ENCODE measurements around the gene INPP5B. TPM values are rescaled to one million over a fixed set of nuclear protein-coding genes. Genes with fewer than 3 reads are reported as not detected.

The INPP5B gene
- total and polyA plus RNA-seq, 2 donors (not counting 1 experiment from before 2014, with no cell fraction given): 23.6 to 55.0 TPM

DNA sequence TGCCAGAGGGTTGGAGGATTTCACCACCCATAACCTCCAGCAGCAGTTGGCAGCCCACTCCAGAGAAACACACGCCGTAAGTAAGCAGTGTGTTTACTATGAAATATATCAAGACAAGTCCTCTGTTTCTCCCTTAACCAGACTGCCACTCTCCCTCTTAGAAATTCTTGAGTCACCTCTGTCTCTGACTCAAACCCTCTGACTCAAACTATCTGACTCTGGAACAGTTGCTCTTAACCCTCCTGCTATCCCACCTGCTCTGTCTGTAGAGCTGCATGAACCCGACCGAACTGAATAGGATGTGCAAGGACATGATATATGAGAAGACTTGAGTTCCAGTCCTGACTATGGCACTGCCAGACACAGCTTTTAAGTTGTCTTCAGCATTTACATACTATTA is 14.1 kb downstream of the INPP5B start:
- H3K79me2 ChIP-seq (ENCODE audit: control insufficient read depth, insufficient read depth, low read length): peaks cover 2% of the 10 kb centered on the region
- no peak overlapping the region for H2AFZ ChIP-seq (ENCODE audit: low read length)
- TF ChIP-seq EZH2 (IDR thresholded peaks at IDR 0.05; ENCODE audit: low read length, missing control alignments): no peak
- TF ChIP-seq, protein P1, sequence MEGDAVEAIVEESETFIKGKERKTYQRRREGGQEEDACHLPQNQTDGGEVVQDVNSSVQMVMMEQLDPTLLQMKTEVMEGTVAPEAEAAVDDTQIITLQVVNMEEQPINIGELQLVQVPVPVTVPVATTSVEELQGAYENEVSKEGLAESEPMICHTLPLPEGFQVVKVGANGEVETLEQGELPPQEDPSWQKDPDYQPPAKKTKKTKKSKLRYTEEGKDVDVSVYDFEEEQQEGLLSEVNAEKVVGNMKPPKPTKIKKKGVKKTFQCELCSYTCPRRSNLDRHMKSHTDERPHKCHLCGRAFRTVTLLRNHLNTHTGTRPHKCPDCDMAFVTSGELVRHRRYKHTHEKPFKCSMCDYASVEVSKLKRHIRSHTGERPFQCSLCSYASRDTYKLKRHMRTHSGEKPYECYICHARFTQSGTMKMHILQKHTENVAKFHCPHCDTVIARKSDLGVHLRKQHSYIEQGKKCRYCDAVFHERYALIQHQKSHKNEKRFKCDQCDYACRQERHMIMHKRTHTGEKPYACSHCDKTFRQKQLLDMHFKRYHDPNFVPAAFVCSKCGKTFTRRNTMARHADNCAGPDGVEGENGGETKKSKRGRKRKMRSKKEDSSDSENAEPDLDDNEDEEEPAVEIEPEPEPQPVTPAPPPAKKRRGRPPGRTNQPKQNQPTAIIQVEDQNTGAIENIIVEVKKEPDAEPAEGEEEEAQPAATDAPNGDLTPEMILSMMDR (conservative IDR thresholded peaks at IDR 0.05 in 1 of 2, IDR thresholded peaks at IDR 0.05 in 1 of 2; ENCODE audit: low read depth in 1 of 2, low read length in 2 of 2): no peak
- no peaks in the 10 kb centered on the region for H3K36me3 ChIP-seq (ENCODE audit: control insufficient read depth, insufficient read depth, low read length)
- no peaks in the 10 kb centered on the region for H3K9me3 ChIP-seq (ENCODE audit: control insufficient read depth, insufficient read depth, low read depth, low read length)
- H3K4me3 ChIP-seq (replicated peaks in 1 of 4; ENCODE audit: control extremely low read depth in 1 of 4, insufficient read depth in 1 of 4, low read depth in 3 of 4, low read length in 4 of 4): no peak overlapping the region
- peaks cover 8% of the 10 kb centered on the region for H3K4me1 ChIP-seq (ENCODE audit: control insufficient read depth, extremely low read depth, insufficient read depth, low read length)
- H4K20me1 ChIP-seq (ENCODE audit: control insufficient read depth, extremely low read depth, insufficient read depth, low read length): no peaks in the 10 kb centered on the region
- H3K9ac ChIP-seq (ENCODE audit: insufficient read depth, low read length): no peak overlapping the region
- no peak overlapping the region for H3K4me2 ChIP-seq (ENCODE audit: extremely low read depth, insufficient read depth, low read length)
- H3K27ac ChIP-seq (ENCODE audit: insufficient read depth, low read length): no peak overlapping the region
- peak; percentile 59 to 77 for DNase-seq (ENCODE audit: low read depth in 2 of 2)
- H3K27me3 ChIP-seq (ENCODE audit: control insufficient read depth, insufficient read depth, low read length): no peaks in the 10 kb centered on the region

DNA sequence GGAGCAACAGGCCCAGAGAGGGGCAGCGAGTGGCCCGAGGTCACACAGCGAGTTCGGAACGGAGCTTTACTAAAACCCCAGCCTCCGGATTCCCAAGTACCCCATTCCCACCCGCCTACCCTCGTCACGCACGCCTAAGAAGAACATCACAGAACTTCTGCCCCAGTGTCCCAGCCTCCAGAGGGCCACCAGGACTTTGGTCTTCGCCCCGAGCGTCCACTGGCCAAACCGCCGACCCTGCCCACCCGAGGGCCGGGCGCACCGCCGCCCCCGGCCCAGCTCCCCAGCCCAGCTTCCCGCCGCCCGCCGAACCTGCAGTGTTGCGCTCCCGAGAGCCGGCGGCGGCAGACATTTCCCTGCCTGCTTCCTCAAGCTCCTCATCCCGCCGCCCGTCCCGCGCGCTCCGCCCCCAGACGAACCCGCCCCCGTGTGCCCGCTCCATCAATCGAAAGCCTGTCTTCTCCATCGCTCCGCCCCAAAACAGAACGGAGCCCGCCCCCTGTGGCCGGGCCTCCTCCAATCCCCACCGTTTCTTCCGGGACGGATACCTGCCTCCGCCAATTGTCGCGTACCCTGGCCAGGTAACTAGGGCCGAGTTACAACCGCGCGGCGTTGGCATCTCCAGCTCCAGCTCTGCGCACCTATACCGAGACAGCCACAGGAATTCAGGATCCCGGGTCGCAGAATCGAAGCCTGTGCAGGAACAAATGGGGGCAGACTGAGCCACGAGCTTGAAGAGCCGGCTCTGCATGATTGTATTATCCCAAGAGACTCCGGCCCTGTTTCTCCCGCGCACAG is 15.3 kb downstream of the INPP5B start:
- Histone ChIP-seq H3K27ac (ENCODE audit: insufficient read depth, low read length) (peak overlapping the region; percentile 38), H3K4me2 (ENCODE audit: extremely low read depth, insufficient read depth, low read length) (peak overlapping the region; percentile 92)

DNA sequence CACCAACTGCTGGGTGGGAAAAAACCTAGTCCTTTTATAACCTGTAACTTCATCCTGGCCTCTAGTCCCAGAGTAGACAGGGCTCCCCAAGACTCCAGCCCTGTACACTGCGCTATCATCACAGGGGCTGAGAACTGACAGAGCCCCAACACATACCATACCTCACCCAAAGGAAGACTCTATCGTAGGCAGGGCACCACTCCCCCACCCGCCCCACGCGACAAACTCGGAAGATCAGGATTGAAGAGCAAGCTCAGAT is 15.8 kb downstream of the INPP5B start:
- no peak for DNase-seq (ENCODE audit: low read depth in 2 of 2)
- H3K27ac ChIP-seq (ENCODE audit: insufficient read depth, low read length): no peak overlapping the region
- H3K9me3 ChIP-seq (ENCODE audit: control insufficient read depth, insufficient read depth, low read depth, low read length): no peaks in the 10 kb centered on the region
- H3K4me2 ChIP-seq (ENCODE audit: extremely low read depth, insufficient read depth, low read length): peak overlapping the region; percentile 53
- TF ChIP-seq, protein P1 (conservative IDR thresholded peaks at IDR 0.05 in 1 of 2, IDR thresholded peaks at IDR 0.05 in 1 of 2; ENCODE audit: low read depth in 1 of 2, low read length in 2 of 2): no peak
- no peak for TF ChIP-seq EZH2 (IDR thresholded peaks at IDR 0.05; ENCODE audit: low read length, missing control alignments)
- H3K79me2 ChIP-seq (ENCODE audit: control insufficient read depth, insufficient read depth, low read length): peaks cover 2% of the 10 kb centered on the region
- H3K4me1 ChIP-seq (ENCODE audit: control insufficient read depth, extremely low read depth, insufficient read depth, low read length): peaks cover 8% of the 10 kb centered on the region
- H3K9ac ChIP-seq (ENCODE audit: insufficient read depth, low read length): no peak overlapping the region
- peak overlapping the region; percentile 39 to 67 (median 64) for H3K4me3 ChIP-seq (replicated peaks in 1 of 4; ENCODE audit: control extremely low read depth in 1 of 4, insufficient read depth in 1 of 4, low read depth in 3 of 4, low read length in 4 of 4)
- H2AFZ ChIP-seq (ENCODE audit: low read length): no peak overlapping the region
- no peaks in the 10 kb centered on the region for H3K36me3 ChIP-seq (ENCODE audit: control insufficient read depth, insufficient read depth, low read length)
- no peaks in the 10 kb centered on the region for H3K27me3 ChIP-seq (ENCODE audit: control insufficient read depth, insufficient read depth, low read length)
- H4K20me1 ChIP-seq (ENCODE audit: control insufficient read depth, extremely low read depth, insufficient read depth, low read length): no peaks in the 10 kb centered on the region

More for the DNA sequence above, 15.3 kb downstream of the INPP5B start:
- peak overlapping the region; percentile 68 for H2AFZ ChIP-seq (ENCODE audit: low read length)
- no peaks in the 10 kb centered on the region for H3K9me3 ChIP-seq (ENCODE audit: control insufficient read depth, insufficient read depth, low read depth, low read length)
- peak overlapping the region; percentile 39 to 67 (median 64) for H3K4me3 ChIP-seq (replicated peaks in 1 of 4; ENCODE audit: control extremely low read depth in 1 of 4, insufficient read depth in 1 of 4, low read depth in 3 of 4, low read length in 4 of 4)
- H3K4me1 ChIP-seq (ENCODE audit: control insufficient read depth, extremely low read depth, insufficient read depth, low read length): peaks cover 8% of the 10 kb centered on the region
- TF ChIP-seq EZH2 (IDR thresholded peaks at IDR 0.05; ENCODE audit: low read length, missing control alignments): no peak
- TF ChIP-seq, protein P1 (conservative IDR thresholded peaks at IDR 0.05 in 1 of 2, IDR thresholded peaks at IDR 0.05 in 1 of 2; ENCODE audit: low read depth in 1 of 2, low read length in 2 of 2): no peak
- peaks cover 2% of the 10 kb centered on the region for H3K79me2 ChIP-seq (ENCODE audit: control insufficient read depth, insufficient read depth, low read length)
- no peaks in the 10 kb centered on the region for H4K20me1 ChIP-seq (ENCODE audit: control insufficient read depth, extremely low read depth, insufficient read depth, low read length)
- H3K9ac ChIP-seq (ENCODE audit: insufficient read depth, low read length): peak overlapping the region; percentile 66
- no peaks in the 10 kb centered on the region for H3K27me3 ChIP-seq (ENCODE audit: control insufficient read depth, insufficient read depth, low read length)
- peak; percentile 87 to 92 for DNase-seq (ENCODE audit: low read depth in 2 of 2)
- H3K36me3 ChIP-seq (ENCODE audit: control insufficient read depth, insufficient read depth, low read length): no peaks in the 10 kb centered on the region
